Erythroblast (primary cell): ENCODE data around the gene SUN3.

ENCODE experiments used
- GATA1 ChIP-seq: IDR thresholded peaks from 2 replicates; pipeline ENCODE4 v1.6.1; 2011; ENCODE audit warnings: low read depth, mild to moderate bottlenecking, control low read depth, low read length, moderate library complexity
- POLR2A ChIP-seq: IDR thresholded peaks from 2 replicates; pipeline ENCODE4 v1.6.1; 2011; ENCODE audit warnings: mild to moderate bottlenecking, low read length

DNA sequence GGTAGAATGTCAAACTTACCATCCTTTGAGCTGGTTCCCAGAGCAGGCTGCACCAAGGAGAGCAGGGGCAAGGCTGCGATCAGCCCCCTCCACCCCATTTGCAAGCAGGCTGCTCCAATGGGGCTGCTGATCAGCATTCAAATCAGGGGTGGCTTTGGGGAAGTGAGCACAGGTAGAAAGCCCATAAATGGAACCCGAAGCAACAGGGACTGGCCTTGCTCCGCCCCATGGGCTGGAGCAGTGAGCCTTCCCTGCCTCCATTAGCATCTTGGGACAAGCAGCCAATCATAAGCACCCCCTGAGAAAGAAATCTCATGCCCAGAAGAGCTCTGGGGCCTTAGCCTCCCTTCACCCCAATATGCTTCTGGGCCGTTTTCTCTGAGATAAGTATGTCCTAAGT lies 76.7 kb downstream of the SUN3 start:
- TF ChIP-seq GATA1 (no peak), POLR2A (no peak)
